HepG2 (cell line): ENCODE measurements around the gene SMPD3. TPM values are rescaled to one million over a fixed set of nuclear protein-coding genes. Genes with fewer than 3 reads are reported as not detected.

Source experiments
- ASH2L ChIP-seq: fragments of 300-600, 200-600 bp; sonication (generic); IDR thresholded peaks from 2 replicates; pipeline ENCODE4 v1.7.0; 2017; ENCODE audit warnings: low read depth, mild to moderate bottlenecking, moderate library complexity, mixed read lengths, low read length; ENCODE audit not compliant: insufficient read length
- CBX5 ChIP-seq: sonication (generic); formaldehyde crosslinking; IDR thresholded peaks from 2 replicates; pipeline ENCODE4 v1.4.0; 2020; ENCODE audit warnings: missing genetic modification reagents, borderline replicate concordance
- CEBPG ChIP-seq: IDR thresholded peaks from 2 replicates; pipeline ENCODE4 v1.6.1; 2016
- DZIP1 ChIP-seq: sonication (generic); formaldehyde crosslinking; IDR thresholded peaks from 2 replicates; pipeline ENCODE4 v1.5.0; 2020; ENCODE audit warnings: mild to moderate bottlenecking, missing genetic modification reagents
- FOXP4 ChIP-seq: sonication (generic); formaldehyde crosslinking; IDR thresholded peaks from 2 replicates; pipeline ENCODE4 v1.4.0; 2020; ENCODE audit warnings: missing genetic modification reagents
- GZF1 ChIP-seq: sonication (generic); formaldehyde crosslinking; IDR thresholded peaks from 2 replicates; pipeline ENCODE4 v1.5.1; 2020; ENCODE audit warnings: mild to moderate bottlenecking, missing genetic modification reagents
- IRF2 ChIP-seq: IDR thresholded peaks from 2 replicates; pipeline ENCODE4 v1.6.1; 2018; ENCODE audit warnings: missing genetic modification reagents, missing compliant biosample characterization
- JARID2 ChIP-seq: sonication (generic); formaldehyde crosslinking; IDR thresholded peaks from 2 replicates; pipeline ENCODE4 v1.8.1; 2023; ENCODE audit warnings: missing genetic modification reagents, inconsistent platforms; ENCODE audit not compliant: insufficient replicate concordance
- KLF15 ChIP-seq: sonication (generic); formaldehyde crosslinking; IDR thresholded peaks from 2 replicates; pipeline ENCODE4 v1.8.1; 2023; ENCODE audit warnings: borderline replicate concordance, mild to moderate bottlenecking, inconsistent platforms, missing genetic modification reagents, mixed read lengths
- MAX ChIP-seq: IDR thresholded peaks from 2 replicates; pipeline ENCODE4 v1.6.1; 2012; ENCODE audit warnings: inconsistent platforms
- MTERF4 ChIP-seq: sonication (generic); formaldehyde crosslinking; IDR thresholded peaks from 2 replicates; pipeline ENCODE4 v1.8.0; 2023; ENCODE audit warnings: mild to moderate bottlenecking, missing genetic modification reagents
- MXD1 ChIP-seq: sonication (generic); formaldehyde crosslinking; IDR thresholded peaks from 2 replicates; pipeline ENCODE4 v1.4.0; 2020; ENCODE audit warnings: mild to moderate bottlenecking, missing genetic modification reagents
- MXI1 ChIP-seq: IDR thresholded peaks from 3 replicates; pipeline ENCODE4 v1.6.1; 2012; ENCODE audit warnings: low read depth, low read length, inconsistent platforms, borderline replicate concordance
- SAP130 ChIP-seq: IDR thresholded peaks from 2 replicates; pipeline ENCODE4 v1.6.1; 2016; ENCODE audit warnings: low read depth
- SPEN ChIP-seq: sonication (generic); formaldehyde crosslinking; IDR thresholded peaks from 2 replicates; pipeline ENCODE4 v1.5.1; 2020; ENCODE audit warnings: low read depth, mild to moderate bottlenecking, missing genetic modification reagents
- ZBTB42 ChIP-seq: sonication (generic); formaldehyde crosslinking; IDR thresholded peaks from 2 replicates; pipeline ENCODE4 v1.5.0; 2020; ENCODE audit warnings: mild to moderate bottlenecking, missing genetic modification reagents
- ZEB1 ChIP-seq: IDR thresholded peaks from 2 replicates; pipeline ENCODE4 v1.6.1; 2012; ENCODE audit warnings: mild to moderate bottlenecking, low read depth, inconsistent platforms; ENCODE audit not compliant: insufficient replicate concordance
- ZKSCAN1 ChIP-seq: fragments of 150-350 bp; IDR thresholded peaks from 2 replicates; pipeline ENCODE4 v1.6.1; 2014; ENCODE audit warnings: low read length
- ZMYM3 ChIP-seq: sonication (generic); formaldehyde crosslinking; IDR thresholded peaks from 2 replicates; pipeline ENCODE4 v1.5.1; 2020; ENCODE audit warnings: mild to moderate bottlenecking, missing genetic modification reagents
- ZNF441 ChIP-seq: sonication (generic); formaldehyde crosslinking; IDR thresholded peaks from 2 replicates; pipeline ENCODE4 v1.7.0; 2021; ENCODE audit warnings: missing genetic modification reagents, borderline replicate concordance
- ZNF761 ChIP-seq: sonication (generic); formaldehyde crosslinking; conservative IDR thresholded peaks from 2 replicates; pipeline ENCODE4 v1.4.0; 2020; ENCODE audit warnings: mild to moderate bottlenecking, missing genetic modification reagents
- ZNF766 ChIP-seq: sonication (generic); formaldehyde crosslinking; IDR thresholded peaks from 2 replicates; pipeline ENCODE4 v1.5.0; 2020; ENCODE audit warnings: missing genetic modification reagents, borderline replicate concordance
- ZNF816 ChIP-seq: sonication (generic); formaldehyde crosslinking; IDR thresholded peaks from 2 replicates; pipeline ENCODE4 v1.8.0; 2022; ENCODE audit warnings: missing genetic modification reagents, mild to moderate bottlenecking, borderline replicate concordance
- ZSCAN12 ChIP-seq: sonication (generic); formaldehyde crosslinking; IDR thresholded peaks from 2 replicates; pipeline ENCODE4 v1.9.0; 2021; ENCODE audit warnings: mild to moderate bottlenecking, missing genetic modification reagents
- polyA plus RNA-seq, 8 experiments: library from polyadenylated mRNA; depleted of rRNA in 3 of 8; stranded (reverse) in 7 of 8; unstranded in 1 of 8; fragments of >200 nt; fragmentation: Illumina TruSeq in 4 of 8; extraction: Trizol in 4 of 8; gene quantifications; 2 replicates each; pipeline versions ENCODE4 v1.2.1 to v1.2.3, GENCODE V29; 2011 to 2016; ENCODE audit warnings: low read depth in 4 of 8, missing spikeins in 1 of 8, mixed read lengths in 1 of 8; ENCODE audit not compliant: insufficient read depth in 1 of 8
- total RNA-seq, 5 experiments: library from RNA; depleted of rRNA; stranded (reverse); fragments of >200 nt; fragmentation: Illumina TruSeq; extraction: Trizol; gene quantifications; 2 replicates each; pipeline ENCODE4 v1.2.3, GENCODE V29; 2016; ENCODE audit warnings: low read depth in 1 of 5

Gene SMPD3
- total and polyA plus RNA-seq, 2 of the 13 experiments (the other 11 are each of a cell fraction or from before 2014, with no cell fraction given): 0.07 to 0.32 TPM

GRCh38 chr16:68363658-68364521 lies 84.4 kb downstream of the SMPD3 start (continued):
- TF ChIP-seq FOXP4 (no peak), ASH2L (no peak), ZNF766 (CRISPR knock-in tag) (no peak), MAX (peak; percentile 20; the same call in 1 of the 2 replicates), MXD1 (CRISPR knock-in tag) (no peak), ZSCAN12 (CRISPR knock-in tag) (no peak), ZNF816 (no peak), ZMYM3 (CRISPR knock-in tag) (peak; percentile 30; the same call in 1 of the 2 replicates), SPEN (peak; percentile 28; the same call in 1 of the 2 replicates), CEBPG (CRISPR knock-in tag) (no peak), ZBTB42 (CRISPR knock-in tag) (no peak), JARID2 (no peak), ZNF441 (CRISPR knock-in tag) (no peak), GZF1 (CRISPR knock-in tag) (no peak), IRF2 (CRISPR knock-in tag) (0 out of 2 replicates have a peak, but pooled peaks have one; percentile 15), KLF15 (CRISPR knock-in tag) (no peak), ZNF761 (CRISPR knock-in tag) (no peak), MTERF4 (CRISPR knock-in tag) (no peak), DZIP1 (CRISPR knock-in tag) (no peak), SAP130 (CRISPR knock-in tag) (peak; percentile 49; the same call in 1 of the 2 replicates), CBX5 (CRISPR knock-in tag) (no peak), MXI1 (no peak; the same call in 2 of the 3 replicates), ZKSCAN1 (no peak), ZEB1 (no peak)
